ENCODE data around the gene KRTAP16-1. TPM values are rescaled to one million over a fixed set of nuclear protein-coding genes. Genes with fewer than 3 reads are reported as not detected.

The KRTAP16-1 gene
- total RNA-seq, 1 donor from 2014 or later: not detected

GRCh38 chr17:41340494-41340893 lies 31.4 kb upstream of the KRTAP16-1 start:
- TF ChIP-seq CTCF (IDR thresholded peaks at IDR 0.05; ENCODE audit: borderline replicate concordance): no peak
- DNase-seq: no peak
- H3K36me3 ChIP-seq: no peaks in the 10 kb centered on the region
- H3K9me3 ChIP-seq (replicated peaks): peaks cover 19% of the 10 kb centered on the region
- H3K27ac ChIP-seq (replicated peaks): no peak overlapping the region
- no peak overlapping the region for H3K4me3 ChIP-seq
- H3K4me1 ChIP-seq: no peaks in the 10 kb centered on the region
- peaks cover 73% of the 10 kb centered on the region for H3K27me3 ChIP-seq (ENCODE audit: low read depth)
- intact Hi-C loops (cut with micrococcal nuclease): no loop called here

GRCh38 chr17:41339571-41340172 lies 30.6 kb upstream of the KRTAP16-1 start:
- intact Hi-C loops (cut with micrococcal nuclease): no loop called here
- no peak for TF ChIP-seq CTCF (IDR thresholded peaks at IDR 0.05; ENCODE audit: borderline replicate concordance)

GRCh38 chr17:41338961-41339485 lies 29.9 kb upstream of the KRTAP16-1 start:
- intact Hi-C loops (cut with micrococcal nuclease): no loop called here
- H3K9me3 ChIP-seq (replicated peaks): peaks cover 19% of the 10 kb centered on the region
- peaks cover 77% of the 10 kb centered on the region for H3K27me3 ChIP-seq (ENCODE audit: low read depth)
- no peak overlapping the region for H3K4me3 ChIP-seq
- H3K4me1 ChIP-seq: no peaks in the 10 kb centered on the region
- no peak overlapping the region for H3K27ac ChIP-seq (replicated peaks)
- no peak for DNase-seq
- no peak for TF ChIP-seq CTCF (IDR thresholded peaks at IDR 0.05; ENCODE audit: borderline replicate concordance)
- H3K36me3 ChIP-seq: no peaks in the 10 kb centered on the region

More at GRCh38 chr17:41339571-41340172, 30.6 kb upstream of the KRTAP16-1 start:
- Histone ChIP-seq H3K9me3 (replicated peaks) (peaks cover 19% of the 10 kb centered on the region), H3K36me3 (no peaks in the 10 kb centered on the region), H3K27ac (replicated peaks) (no peak overlapping the region), H3K4me1 (no peaks in the 10 kb centered on the region), H3K4me3 (no peak overlapping the region), H3K27me3 (ENCODE audit: low read depth) (peaks cover 76% of the 10 kb centered on the region)
- no peak for DNase-seq

- TF ChIP-seq CTCF (IDR thresholded peaks at IDR 0.05; ENCODE audit: borderline replicate concordance): no peak
- intact Hi-C loops (cut with micrococcal nuclease): no loop called here
- Histone ChIP-seq H3K27me3 (ENCODE audit: low read depth) (peaks cover 84% of the 10 kb centered on the region), H3K4me1 (no peaks in the 10 kb centered on the region), H3K4me3 (no peak overlapping the region), H3K27ac (replicated peaks) (no peak overlapping the region), H3K9me3 (replicated peaks) (no peaks in the 10 kb centered on the region), H3K36me3 (no peaks in the 10 kb centered on the region)
- DNase-seq: no peak
Observed at GRCh38 chr17:41335747-41336146, 26.6 kb upstream of the KRTAP16-1 start.

GRCh38 chr17:41334385-41335305 lies 25.5 kb upstream of the KRTAP16-1 start:
- Histone ChIP-seq H3K36me3 (no peaks in the 10 kb centered on the region), H3K27me3 (ENCODE audit: low read depth) (peaks cover 80% of the 10 kb centered on the region), H3K27ac (replicated peaks) (no peak overlapping the region), H3K4me3 (no peak overlapping the region), H3K4me1 (no peaks in the 10 kb centered on the region), H3K9me3 (replicated peaks) (no peaks in the 10 kb centered on the region)
- TF ChIP-seq CTCF (IDR thresholded peaks at IDR 0.05; ENCODE audit: borderline replicate concordance): no peak
- intact Hi-C loops (cut with micrococcal nuclease): no loop called here
- DNase-seq: no peak
